ENCODE data around the gene COA6.

GRCh38 chr1:234373959-234374254 is 651 bp downstream of the COA6 start:
- TF ChIP-seq CTCF (IDR thresholded peaks at IDR 0.05), result no peak
- no peak for TF ChIP-seq POLR2A (IDR thresholded peaks at IDR 0.05)
- TF ChIP-seq POLR2AphosphoS5 (IDR thresholded peaks at IDR 0.05), result no peak
- TF ChIP-seq EP300 (IDR thresholded peaks at IDR 0.05), result no peak

All from stomach (tissue), 4 donors.